NCI-H1417 treated with DMSO at 0.1 percent for 48 hours (cell line): ENCODE measurements around the gene TRMT1.
"Not testable (repeated sequence)": the region's sequence is repeated elsewhere in the genome, so short reads cannot be mapped to it uniquely, and the experiment has no call there.

Experiments
- DNase-seq: peaks from one replicate; lab custom pipeline; 2025; lab: John Stamatoyannopoulos, UW

The TRMT1 gene

DNA sequence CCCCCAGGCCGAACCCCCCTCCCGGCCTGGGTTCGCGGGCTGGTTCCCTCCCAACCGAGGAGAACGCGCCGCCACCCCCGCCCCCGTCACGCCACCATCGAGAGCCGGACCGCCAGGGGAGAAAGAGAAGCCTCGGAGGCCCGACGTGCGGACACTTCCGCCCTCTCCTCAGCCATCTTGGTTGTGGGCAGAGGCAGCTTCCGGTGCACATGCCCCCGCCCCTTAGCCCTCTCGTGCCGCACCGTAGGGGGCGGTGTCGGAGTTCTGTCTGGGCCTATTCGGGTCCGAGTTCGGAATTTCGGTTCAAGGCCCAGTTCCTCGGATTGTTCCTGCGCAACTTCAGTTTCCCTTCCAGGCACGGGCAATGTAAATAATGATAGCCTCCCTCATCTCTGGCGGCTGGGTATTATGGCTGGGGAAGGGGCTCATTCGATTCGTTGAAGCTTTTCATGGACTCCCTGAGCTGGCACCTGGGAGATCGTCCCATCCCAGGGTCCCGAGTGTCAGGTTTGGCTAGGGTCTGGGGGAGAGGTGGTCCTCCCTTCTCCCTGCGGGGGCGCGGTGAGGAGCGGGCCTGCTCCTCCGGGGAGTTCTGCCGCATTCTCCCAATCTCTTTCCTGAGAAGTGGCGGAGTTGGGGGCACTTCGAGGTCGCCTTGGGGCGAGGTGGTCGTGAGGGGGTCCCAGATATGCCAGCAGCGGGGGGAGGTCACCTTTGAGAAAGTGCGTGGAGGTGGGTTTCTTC, 33.8 kb upstream of the TRMT1 start, which contains the start of the genes IER2 and STX10:
IER2 (plus strand) TSS at position 225 of the 744 bp plus-strand sequence. CDS start 2,776 bp downstream, outside the sequence.
STX10 (minus strand) TSS at position 189 of the 744 bp plus-strand sequence. CDS start 202 bp downstream, outside the sequence.
- DNase-seq, result peak; percentile 73

DNA sequence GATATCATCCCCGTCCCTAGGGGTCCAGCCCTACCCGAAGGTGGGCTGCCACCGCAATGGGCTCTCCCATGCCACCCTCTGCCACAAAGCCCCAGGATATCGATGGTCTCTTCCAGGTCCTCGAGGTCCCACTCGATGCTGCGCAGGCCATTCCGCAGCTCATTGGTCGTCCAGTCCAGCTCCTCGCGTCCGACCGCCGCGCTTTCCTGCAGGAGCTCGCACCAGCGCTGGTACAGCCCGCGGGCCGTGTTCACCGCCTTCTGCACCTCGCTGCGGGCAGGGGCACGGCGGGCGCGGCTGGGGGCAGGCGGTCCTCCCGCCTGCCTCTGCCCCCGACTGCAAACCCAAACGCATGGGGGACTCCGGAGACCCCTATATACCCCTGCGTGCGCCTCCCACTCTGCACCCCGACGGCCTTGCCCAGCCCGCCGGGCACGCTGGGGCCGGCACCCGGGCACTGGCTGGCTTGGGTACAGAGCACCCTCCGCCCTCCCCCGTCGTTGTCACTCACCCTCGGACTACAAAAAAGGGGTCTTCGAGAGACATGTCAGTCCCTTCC, 33.2 kb upstream of the TRMT1 start:
- no peak for DNase-seq

DNA sequence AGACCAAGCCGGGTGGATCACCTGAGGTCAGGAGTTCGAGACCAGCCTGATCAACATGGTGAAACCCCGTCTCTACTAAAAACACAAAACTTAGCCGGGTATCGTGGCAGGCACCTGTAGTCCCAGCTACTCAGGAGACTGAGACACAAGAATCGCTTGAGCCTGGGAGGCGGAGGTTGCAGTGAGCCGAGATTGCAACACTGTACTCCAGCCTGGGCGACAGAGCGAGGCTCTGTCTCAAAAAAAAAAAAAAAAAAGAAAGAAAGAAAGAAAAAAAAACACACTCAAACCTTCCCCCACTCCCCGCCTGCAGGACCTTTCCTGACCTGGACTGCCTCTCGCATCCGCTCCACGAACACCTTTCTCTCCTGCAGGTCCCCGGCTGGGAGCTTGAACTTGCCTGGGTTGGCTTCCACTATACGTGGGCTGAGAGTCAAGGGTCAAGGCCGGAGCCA, 32.7 kb upstream of the TRMT1 start:
- DNase-seq, result not testable (repeated sequence)

DNA sequence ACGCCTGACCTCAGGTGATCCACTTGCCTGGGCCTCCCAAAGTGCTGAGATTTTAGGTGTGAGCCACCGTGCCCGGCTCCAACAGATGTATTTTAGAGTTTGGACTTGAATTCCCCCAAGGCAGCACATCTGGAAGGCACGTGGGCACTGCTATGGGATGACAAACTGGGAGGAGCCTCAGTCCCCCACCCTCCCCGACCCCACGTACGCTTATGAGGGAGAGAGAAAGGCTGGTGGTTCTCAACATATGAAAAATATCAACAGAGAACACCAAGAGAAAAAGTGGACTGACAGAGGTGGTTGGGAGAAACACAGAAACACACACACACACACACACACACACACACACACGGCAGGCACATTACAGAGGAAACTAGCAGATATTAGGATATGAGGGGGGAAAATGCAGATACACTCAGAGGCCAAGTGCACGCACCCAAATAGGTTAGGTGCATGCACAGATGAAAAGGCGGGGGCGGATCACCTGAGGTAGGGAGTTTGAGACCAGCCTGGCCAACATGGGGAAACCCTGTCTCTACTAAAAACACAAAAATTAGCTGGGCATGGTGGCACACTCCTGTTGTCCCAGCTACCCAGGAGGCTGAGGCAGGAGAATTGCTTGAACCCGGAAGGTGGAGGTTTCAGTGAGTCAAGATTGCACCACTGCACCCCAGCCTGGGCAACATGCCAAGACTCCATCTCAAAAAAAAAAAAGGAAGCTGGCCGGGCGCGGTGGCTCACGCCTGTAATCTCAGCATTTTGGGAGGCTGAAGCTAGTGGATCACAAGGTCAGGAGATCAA, 30.4 kb upstream of the TRMT1 start:
- no peak for DNase-seq

DNA sequence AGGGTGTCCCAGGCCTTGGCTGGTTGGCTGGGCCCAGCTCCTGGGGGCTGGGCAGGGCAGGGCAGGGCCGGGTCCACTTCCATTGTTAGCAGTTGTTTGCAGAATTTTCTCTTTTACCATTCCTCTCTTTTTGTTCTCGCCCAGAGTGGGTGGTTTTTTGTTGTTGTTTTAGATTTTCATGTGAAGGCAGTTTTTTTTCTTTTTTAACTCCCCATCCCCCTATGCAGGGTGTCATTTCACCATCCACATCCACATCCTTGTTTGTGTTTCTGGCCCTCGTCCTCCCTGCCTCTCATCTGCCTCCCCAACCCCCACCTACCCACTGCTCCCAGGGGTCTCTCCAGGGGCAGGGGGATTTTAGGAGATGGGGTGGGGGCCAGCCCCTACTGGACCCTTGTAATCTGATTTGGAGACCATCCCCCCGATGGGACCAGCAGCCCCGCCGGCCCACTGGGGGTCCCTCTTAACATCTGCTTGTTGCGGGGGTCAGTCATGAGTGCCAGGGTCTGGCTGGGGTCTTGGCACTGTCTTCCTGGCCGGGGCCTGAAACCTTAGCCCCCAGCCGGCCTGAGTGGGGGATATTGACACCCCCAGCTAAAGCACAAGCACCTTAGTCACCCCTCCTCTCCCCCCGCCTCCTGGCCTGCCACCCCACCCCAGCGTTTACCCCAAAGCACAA, 23.2 kb upstream of the TRMT1 start:
- DNase-seq, result no peak

DNA sequence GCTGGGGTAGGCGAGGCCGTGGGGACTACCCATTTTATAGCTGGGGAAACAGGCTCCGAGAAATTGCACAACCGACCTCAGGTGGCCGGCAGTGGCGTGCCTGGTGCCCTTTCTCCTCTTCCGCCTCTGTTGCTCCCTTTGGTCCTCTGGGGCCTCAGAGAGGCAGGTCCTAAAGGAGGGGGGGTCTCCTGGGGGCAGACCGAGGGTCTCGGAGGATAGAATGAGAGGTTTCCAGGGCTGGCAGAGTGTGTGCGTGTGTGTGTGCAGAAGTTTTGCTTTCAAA, 22.3 kb upstream of the TRMT1 start:
- no peak for DNase-seq

DNA sequence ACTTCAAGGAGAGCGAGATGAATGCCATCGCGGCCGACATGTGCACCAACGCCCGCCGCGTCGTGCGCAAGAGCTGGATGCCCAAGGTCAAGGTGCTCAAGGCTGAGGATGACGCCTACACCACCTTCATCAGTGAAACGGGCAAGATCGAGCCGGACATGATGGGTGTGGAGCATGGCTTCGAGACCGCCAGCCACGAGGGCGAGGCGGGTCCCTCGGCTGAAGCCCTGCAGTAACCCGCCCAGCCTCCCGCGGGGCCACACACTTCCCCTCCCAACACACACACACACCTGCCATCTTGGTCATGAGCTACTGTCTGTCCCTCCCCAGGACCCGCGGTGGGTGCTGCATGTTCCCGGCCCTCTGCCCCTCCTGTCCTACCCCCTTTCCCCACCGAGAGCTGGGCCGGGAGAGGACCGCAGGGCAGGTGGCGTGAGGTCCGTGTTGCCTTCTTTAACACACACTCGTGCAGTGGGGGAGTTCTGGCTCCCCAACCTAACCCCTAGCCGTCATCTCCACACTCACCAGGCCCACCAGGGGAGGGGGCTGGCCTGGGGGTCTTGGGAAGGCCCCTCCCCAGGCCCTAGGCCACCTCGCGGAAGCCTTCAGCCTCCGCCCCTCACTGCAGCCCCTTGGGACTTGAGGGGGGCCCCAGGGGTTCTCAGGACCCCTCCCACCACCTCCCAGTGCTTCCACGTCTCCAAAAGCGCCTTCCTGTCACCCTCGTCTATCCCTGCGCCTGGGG, 21.8 kb upstream of the TRMT1 start:
- DNase-seq, result no peak

DNA sequence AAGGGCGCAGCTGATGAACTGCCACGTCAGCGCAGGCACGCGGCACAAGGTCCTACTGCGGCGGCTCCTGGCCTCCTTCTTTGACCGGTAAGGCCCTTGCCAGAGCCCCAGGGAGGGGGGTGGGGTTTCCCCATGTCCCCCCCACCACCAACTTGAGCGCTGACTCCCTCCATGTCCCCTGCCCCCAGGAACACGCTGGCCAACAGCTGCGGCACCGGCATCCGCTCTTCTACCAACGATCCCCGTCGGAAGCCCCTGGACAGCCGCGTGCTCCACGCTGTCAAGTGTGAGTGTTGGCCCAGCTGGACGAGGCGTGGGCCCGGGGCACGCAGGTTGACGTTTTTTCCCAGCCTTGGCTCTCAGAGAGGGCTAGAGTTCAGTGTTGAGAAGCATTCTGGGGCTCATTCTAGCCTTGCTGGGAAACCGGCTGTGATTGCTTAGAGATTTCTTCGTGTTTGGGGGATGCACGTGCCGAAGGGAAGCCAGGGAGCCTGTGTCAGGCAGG, 20.8 kb upstream of the TRMT1 start:
- no peak for DNase-seq

DNA sequence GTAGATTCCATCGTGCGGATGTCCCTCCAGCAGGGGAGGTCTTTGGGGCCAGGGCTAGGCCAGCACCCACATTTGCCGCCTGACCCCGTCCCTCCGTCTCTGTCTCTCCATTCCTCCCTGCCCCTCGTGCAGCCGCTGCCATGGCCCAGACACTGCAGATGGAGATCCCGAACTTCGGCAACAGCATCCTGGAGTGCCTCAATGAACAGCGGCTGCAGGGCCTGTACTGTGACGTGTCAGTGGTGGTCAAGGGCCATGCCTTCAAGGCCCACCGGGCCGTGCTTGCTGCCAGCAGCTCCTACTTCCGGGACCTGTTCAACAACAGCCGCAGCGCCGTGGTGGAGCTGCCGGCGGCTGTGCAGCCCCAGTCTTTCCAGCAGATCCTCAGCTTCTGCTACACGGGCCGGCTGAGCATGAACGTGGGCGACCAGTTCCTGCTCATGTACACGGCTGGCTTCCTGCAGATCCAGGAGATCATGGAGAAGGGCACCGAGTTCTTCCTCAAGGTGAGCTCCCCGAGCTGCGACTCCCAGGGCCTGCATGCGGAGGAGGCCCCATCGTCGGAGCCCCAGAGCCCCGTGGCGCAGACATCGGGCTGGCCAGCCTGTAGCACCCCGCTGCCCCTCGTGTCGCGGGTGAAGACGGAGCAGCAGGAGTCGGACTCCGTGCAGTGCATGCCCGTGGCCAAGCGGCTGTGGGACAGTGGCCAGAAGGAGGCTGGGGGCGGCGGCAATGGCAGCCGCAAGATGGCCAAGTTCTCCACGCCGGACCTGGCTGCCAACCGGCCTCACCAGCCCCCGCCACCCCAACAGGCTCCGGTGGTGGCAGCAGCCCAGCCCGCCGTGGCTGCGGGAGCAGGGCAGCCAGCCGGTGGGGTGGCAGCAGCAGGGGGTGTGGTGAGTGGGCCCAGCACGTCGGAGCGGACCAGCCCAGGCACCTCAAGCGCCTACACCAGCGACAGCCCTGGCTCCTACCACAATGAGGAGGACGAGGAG, 18.8 kb upstream of the TRMT1 start:
- DNase-seq, result no peak

DNA sequence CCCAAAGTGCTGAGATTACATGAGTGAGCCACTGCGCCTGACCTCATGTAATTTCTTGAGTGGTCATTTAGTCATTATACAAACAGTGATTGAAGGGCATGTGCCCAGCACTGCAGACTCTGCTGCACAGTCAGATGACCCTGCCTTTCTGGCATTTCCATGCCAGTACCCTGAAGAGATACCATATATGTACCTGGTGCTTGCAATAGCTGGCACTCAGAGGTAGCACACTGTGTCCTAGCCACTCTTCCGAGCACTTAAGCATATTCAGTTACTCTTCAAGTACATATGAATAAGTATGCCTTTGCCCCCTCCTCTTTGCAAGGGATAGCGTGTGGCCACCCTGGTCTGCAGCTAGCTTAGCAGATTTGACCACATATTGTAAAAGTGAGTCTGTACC, 18.1 kb upstream of the TRMT1 start:
- DNase-seq, result no peak

DNA sequence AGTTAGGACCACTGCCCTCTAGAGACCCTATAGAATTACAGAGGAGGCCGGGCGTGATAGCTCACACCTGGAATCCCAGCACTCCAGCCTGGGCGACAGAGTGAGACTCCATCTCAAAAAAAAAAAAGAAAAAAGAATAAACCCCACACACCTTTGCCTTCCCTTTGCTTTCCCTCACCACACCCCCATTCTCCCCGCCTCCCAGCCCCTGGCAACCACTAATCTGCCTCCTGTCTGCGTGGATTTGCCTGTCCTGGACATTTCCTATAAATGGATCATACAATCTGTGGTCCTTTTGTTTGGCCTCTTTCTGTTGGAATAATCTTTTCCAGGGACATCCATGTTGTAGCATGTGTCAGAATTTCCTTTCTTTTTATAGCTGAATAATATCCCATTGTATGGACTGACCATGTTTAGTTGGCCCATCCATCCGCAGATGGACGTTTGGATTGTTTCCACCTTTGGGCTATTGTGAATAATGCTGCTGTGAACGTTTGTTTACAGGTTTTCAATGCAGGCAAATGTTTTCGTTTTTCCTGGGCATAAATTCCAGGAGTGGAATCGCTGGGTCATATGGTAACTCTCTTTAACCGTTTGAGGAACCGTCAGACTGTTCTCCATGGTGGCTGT, 16.8 kb upstream of the TRMT1 start:
- no peak for DNase-seq

DNA sequence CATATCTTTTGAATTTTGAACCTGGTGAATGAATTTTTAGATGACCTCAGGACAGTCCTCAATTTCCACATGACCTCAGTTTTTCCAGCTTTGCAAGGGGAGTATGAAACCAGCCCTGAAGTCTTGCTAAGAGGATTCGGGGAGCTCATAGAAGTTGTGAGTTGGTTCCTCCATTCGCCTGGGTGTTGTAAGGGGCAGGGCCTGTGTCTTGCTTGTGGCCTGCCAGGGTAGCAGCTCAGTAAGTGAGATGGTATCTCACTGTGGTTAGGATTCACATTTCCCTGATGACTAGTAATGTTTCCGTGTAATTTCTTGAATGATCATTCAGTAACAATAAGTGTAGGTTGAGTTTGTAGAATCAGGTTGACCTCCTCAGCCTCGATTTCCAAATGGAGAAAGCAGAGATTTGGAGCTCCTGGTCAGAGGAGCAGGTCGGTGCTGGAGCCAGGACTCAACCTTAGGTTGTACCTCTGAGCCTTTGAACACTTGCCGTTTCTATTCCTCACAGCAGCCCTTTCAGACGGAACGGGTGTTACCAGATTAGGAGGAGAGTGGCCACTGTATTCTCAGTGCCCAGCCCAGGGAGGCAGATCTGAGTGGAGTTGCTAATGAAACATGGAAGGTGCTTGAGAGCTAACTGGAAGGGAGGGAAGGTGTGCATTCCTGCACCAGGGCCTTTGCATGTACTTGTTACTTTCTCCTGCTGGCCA, 16.1 kb upstream of the TRMT1 start:
- DNase-seq, result no peak

DNA sequence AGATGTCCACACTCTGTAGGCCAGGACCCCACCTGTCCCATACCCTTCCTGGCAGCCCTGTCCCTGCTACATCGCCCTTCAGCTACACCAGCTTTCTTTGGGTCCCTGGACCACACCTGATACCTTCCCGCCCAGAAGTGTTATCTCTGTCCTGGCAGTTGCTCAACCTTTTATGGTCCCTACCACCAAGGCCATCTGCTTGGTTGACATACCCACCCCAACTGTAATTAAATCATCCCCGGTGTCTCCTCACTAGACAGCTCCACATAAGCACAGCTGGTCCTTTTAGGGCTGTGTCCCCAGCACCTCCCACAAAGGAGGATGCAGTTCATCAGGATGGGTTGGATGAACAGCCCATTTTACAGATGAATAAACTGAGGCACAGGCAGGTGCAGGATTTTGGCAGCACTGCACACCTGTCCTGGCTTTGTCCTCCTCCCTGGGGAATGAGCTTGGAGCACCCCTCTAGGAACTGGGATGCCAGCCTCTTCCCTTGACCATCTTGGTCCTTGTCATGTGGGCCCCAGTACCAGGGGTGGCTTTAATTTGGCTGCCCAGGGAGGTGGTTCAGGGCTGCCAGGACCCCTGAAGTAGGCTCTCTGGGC, 14.4 kb upstream of the TRMT1 start:
- DNase-seq, result no peak

DNA sequence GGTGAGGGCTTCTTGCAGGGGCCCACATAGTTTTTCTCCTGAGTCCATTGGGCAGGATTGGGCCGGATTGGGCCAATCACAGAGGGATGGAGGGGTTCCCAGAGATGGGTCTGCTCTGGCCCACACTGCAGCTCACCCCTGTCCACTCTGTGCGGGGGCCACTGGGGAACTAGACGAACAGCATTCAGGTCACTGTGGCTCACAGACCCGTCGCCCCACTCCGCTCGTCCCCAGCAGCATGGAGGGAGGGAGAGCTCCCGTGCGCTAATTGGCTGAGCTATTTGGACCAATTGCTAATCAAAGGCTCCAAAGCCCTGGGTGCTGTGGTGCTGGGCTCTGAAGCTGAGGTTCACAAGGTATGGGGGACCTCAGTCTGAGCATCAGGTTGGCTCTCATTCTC, 12.8 kb upstream of the TRMT1 start:
- no peak for DNase-seq

DNA sequence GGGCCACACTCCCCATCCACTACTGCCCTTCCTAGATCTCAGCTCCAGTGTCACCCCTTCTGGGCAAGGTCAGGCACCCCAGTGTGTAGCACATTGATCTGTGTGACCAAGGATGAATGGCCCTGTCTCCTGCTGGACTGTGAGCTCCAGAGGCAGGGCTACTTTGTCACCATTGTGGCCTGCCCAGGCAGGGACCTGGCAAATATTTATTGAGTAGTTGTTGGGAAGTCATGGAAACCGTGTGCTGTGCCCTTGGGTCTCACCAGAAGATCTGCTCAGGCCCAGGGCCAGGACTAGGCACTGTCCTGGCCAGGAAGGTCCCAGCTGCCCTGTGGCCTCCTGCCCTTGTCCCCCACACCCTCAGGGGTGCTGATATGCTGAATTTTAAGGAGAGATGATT, 12.0 kb upstream of the TRMT1 start:
- no peak for DNase-seq

DNA sequence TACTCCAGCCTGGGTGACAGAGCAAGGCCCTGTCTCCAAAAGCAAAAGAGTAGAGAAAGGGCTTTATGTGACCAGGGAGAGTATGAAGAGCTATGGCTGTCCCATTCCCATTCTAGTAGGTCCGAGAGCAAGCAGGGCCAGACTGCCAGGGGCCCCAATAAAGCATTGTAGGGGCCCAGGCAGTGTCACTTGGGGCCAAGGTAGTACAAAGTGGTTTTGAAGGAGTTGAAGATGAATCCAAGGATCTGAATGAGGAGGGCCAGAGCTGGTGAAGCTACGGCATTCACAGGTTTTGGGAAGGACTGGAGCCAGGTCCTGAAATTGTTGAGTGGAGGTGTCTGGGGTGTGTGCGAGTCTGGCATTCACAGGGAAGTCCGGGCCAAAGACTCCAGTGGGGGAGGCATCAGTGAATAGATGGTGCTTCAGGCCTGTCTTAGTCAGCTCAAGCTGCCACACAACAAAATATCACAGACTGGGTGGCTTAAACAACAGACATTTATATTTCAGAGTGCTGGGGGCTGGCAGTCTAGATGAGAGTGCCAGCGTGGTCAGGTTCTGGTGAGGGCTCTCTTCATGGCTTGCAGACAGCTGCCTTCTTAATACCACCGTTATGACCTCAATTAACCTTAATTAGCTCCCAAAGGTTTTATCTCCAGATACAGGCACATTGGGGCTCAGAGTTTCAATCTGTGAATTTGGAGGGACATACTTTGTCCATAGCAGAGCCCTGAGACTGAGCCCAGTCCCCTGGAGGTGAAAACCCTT, 11.5 kb upstream of the TRMT1 start:
- DNase-seq, result no peak

DNA sequence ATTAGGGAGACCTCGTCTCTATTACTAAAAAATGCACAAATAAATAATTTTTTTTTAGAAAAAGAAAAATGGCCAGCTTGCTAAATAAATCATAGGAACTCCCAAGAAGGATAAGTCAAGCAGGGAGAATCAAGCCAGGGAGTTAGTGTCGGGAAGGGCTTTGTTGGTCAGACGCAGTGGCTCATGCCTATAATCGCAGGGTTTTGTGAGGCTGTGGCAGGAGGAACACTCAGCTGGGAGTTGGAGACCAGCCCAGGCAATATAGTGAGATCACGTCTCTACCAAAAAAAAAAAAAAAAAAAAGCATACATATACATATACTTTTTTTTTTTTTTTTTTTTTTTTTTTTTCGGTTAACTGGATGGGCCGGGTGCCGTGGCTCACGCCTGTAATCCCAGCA, 10.5 kb upstream of the TRMT1 start:
- no peak for DNase-seq
